Measurements from ENCODE around the gene CASP8AP2.
A peak's percentile ranks its signal among the peaks of the same experiment; 100 is the strongest.
"Not testable (repeated sequence)": the region's sequence is repeated elsewhere in the genome, so short reads cannot be mapped to it uniquely, and the experiment has no call there.

Gene CASP8AP2

DNA sequence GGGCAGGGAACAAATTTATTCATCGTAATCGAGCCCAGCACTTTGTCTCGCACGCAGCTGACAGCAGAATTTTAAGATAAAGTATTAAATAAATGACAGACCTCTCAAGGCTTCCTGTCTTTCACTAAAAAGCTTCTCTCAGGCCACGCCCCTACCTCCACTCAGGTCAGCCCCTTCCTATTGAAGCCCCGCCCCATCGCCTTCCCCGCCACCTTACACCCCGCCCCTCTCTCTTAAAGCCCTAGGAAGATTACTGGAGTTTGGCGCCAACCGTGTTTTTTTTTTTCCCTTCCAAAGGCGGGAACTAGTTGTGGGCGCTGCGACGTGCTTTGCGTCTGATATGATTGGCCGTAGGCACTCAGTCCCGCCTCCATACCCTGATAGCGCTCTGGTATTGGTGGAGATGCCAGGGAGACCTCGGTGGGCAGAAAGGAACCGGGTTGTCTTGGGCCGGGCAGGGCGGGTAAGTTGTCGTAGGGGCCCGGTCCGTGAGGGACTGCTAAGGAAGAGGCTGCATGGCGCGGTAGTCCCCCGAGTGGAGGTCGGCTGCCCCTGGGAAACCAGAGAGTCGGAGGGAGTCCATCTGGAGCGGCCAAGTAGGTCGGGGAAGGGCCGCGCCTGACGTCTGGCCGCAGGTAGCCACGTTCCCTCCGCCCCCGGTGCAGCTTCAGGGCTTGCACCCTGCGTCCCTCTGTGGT is at the start of gene CASP8AP2:
Gene CASP8AP2 (plus strand): TSS at position 409 of the 698 bp plus-strand sequence.
- peak; percentile 99 for DNase-seq

DNA sequence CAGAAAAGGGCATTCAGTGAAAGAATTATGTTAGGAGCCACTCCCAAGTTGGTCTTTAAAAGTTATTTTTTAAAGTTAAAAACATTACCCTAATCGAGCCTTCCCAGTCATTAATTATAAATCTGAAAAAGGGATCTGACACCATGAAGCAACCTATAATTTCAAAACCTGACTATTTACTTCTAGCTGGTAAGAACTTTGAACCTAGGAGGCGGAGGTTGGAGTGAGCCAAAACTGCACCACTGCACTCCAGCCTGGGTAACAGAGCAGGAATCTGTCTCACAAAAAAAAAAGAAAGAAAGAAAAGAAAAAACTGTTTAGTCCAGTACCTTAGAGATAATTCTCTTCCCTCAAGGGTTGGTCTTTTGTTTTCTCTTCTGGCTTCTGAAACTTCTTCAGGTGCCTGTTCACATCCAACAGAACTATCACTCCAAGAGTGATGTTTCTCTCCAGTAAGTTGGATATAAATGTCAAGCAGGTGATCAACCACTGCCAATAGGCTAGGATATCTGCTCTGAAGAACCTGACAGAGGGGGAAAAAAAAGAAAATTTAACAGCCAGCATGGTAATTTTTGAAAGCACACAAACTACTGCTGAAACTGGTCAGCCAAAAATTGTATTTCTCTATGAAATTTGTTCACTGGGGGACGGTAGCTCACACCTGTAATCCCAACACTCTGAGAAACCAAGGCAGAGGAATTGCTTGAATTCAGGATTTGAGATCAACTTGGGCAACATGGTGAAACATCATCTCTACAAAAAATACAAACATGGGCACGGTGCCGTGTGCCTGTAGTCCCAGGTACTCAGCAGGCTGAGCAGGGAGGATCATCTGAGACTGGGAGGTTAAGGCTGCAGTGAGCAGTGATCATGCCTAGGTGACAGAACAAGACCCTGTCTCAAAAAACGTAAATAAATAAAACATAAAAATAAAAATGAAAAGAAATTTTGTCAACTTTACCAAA is 48.3 kb upstream of the CASP8AP2 start:
- no peak for DNase-seq

DNA sequence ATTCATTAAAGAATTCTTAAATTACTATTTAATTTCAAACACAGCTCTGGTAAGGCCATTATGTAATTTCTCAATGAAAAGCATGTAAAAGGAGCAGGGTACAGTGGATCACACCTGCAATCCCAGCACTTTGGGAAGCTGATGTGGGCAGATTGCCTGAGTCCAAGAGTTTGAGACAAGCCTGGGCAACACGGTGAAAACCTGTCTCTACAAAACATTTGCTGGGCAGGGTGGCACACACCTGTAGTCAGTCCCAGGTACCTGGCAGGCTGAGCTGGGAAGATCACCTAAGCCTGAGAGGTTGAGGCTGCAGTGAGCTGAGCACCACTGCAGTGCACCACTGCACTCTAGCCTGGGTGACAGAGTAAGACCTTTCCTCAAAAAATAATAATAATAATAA is 47.5 kb upstream of the CASP8AP2 start:
- DNase-seq, result no peak

DNA sequence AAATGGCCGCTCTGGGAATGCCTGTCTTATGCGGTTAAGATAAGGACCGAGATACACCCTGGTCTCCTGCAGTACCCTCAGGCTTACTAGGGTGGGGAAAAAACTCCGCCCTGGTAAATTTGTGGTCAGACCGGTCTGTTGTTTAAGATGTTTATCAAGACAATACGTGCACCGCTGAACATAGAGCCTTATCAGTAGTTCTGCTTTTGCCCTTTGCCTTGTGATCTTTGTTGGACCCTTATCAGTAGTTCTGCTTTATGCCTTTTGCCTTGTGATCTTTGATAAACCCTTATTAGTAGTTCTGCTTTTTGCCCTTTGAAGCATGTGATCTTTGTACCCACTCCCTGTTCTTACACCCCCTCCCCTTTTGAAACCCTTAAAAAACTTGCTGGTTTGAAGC is 46.4 kb upstream of the CASP8AP2 start:
- DNase-seq, result not testable (repeated sequence)

DNA sequence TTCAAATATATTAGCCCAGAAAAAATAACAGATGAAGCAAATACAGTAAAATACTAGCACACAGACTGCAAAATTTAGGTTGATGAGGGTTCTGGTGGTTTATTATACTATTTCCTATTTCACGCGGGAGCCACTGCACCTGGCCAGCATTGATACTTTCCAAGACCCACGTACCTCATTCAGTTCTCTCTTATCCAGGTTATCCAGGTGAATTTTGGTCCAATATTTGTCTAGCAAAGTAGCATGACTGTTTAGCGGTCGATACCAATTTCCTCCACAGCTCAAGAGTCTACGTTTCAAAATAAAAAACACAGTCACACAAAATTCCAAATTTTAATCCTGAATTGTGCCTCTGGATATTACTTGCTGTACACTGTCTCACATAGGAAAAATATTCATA is 44.8 kb upstream of the CASP8AP2 start:
- no peak for DNase-seq

DNA sequence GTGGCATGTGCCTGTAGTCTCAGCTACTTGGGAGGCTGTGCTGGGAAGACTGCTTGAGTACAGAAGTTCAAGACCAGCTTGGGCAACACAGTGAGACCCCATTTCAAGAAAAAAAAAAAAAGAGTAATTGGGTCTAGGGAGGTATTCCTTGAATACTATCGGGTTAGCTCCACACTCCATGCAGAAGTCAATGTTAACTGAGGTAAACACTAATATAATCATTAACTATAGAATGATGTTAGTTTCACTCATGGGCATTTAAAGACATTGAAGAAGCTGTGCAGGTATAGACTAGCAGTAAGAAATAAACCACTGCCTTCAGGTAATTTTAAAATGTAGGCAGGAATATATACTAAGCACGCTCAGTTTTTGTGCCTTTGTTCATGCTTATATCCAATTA is 42.7 kb upstream of the CASP8AP2 start:
- DNase-seq, result no peak

DNA sequence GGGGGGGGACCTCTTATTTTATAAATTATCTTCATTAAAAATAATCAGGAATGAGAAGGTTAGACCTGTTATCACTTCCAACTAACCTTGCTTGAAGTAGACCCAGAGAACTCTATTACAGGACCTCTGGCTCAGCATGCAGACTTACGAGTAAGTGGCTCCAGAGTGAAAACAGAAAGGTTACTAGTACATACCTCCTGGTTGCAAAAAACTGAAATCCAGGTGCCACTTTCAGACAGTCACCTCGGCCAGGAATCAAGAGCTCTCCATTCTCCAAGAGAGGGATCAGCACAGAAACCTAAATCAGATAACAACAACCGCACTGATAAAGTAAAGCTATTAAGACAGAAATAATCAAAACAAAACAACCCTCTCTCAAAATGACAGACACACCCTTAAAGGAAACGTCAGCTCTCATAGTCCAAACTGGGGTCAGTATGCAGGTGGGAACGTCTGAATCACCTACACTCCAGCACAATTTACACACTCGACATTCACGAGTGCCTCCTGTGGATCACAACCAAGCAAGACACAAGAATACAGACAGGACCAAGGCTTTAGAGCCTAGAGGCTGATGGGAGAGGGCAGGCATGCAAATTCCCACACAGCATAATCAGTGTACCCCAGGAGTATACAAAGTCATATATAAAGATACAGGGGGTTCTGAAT is 41.9 kb upstream of the CASP8AP2 start:
- DNase-seq, result no peak

DNA sequence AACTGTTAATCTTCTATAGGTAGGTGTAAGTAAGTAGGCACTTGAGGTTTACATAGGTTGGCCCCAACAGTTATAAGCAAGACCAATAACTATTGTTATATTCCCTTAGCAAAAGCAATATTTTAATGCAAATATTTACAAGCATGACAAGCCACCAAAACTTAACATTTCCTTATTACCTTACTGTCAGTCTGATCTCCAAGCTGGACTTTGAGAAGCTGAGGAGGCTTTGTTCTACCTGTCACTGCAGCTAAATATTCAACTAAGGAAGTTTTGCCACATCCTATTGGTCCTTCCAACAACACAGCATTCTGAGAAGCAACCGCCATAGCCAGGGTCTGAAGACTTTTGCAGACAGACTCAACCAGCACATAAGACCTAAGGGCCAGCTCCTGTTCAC is 39.7 kb upstream of the CASP8AP2 start:
- DNase-seq, result no peak

DNA sequence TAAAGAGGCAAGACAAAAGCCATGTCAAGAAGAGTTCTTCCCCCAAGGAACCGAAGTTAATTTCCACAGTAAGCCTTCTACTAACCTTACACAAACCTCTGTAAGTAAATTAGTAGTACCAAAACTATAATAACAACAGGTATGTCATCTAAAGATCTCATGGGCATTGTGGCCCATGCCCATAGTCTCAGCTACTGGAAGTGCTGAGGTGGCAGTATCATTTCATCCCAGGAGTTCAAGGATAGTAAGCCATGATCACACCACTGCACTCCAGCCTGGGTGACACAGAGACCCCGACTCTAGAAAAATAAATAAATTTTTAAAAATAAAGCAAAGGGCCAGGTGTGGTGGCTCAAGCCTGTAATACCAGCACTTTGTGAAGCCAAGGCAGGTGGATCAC is 39.3 kb upstream of the CASP8AP2 start:
- DNase-seq, result no peak

DNA sequence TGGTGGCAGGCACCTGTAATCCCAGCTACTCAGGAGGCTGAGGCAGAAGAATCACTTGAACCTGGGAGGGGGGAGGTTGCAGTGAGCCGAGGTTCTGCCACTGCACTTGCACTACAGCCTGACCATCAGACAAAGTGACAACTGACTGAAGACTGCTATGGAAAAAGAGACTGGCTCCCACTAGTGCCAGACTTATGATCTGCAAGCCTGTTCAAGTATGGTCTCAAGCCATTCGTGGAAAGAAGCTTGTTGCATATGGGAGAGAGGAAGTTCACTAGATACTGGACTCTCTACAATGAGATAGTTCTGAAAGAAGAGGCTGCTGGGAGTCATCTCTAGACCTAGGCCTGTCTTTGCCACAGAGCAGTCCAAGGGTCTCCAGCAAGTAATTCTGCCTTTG is 36.8 kb upstream of the CASP8AP2 start:
- peak; percentile 2 to 20 for DNase-seq

DNA sequence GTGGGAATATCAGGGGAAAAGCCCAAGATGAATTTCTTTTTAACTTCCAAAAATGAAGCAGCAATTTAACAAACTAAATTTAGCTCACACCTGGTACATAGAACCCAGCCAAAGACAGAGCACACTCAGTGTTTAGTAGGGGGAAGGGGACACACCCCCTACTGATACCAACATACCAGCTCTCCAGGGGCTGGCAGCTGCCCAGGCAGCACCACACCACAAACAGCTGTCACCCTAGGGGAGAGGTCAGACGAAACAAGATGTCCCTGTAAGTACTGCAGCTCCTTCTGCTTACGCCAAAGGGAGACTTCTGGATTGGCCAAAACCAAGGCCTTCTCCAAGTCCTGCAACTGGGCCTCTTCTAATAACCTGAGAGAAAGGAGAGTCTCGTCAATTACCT is 36.1 kb upstream of the CASP8AP2 start:
- DNase-seq, result no peak

DNA sequence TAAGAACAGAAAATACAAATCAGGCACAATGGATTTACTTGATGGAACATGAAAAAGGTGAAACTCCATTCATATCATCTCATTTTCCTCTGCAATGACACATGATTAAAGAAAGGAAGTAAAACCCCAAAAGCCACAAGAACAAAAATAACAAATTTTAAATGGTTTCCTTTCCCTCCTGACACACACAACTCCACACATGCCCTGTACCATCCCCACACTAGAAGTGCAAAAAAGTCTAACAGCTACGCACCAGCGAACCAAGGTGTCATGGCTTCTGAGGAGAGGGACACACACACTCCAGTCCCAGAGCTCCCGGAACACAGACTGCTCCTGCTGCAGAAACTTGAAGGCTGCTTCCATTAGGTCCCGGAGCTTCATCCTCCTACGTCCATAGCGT is 35.4 kb upstream of the CASP8AP2 start:
- DNase-seq, result no peak

DNA sequence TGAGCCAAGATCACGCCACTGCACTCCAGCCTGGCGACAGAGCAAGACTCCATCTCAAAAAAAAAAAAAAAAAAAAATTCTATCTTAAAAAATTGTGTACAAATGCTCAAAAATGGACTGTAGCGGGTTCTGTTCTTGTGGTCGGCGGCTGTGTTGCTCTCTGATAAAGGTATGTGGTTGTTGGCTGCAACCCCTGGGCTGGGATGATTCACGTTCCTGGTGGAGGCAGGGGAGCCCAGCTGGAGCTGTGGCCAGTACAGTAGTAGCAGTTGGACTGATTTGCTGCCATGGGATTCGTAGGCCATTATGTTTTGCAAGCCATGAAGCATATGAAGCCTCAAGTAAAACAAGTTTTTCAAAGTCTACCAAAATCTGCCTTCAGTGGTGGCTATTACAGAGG is 32.4 kb upstream of the CASP8AP2 start:
- no peak for DNase-seq

DNA sequence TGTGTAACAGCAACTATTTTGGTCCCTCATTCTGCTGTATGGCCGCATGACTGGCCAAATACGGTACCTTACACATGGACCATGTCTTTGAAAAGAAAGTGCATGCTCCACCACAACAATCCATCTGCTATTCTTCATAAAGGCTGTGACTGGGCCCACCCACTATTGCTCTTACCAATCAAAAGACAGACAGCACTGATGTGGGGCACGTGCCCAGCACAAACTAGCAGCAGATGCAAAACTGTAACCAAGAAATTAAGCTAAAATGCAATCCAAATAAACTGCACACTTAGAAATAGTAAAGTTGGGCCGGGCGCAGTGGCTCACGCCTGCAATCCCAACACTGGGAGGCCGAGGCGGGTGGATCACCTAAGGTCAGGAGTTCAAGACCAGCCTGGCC is 30.6 kb upstream of the CASP8AP2 start:
- DNase-seq, result no peak

DNA sequence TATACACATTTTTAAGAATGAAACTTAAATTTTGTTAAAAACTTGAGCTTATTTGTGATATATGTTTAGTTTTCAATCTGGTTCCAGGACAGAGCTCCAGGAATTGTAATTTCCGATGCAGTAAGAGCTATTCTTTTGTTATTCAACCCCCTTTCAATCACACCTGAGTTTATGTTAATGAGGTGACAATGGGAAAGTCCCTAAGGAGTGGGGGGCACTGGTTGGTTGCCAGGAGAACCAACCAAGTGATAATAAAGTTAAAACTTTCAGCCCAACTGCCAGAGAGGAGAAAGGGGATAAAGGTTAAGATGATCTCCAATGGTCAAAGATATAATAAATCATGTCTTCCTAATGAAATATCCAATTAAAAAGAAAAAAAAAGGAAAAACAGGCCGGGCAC is 29.9 kb upstream of the CASP8AP2 start:
- no peak for DNase-seq

DNA sequence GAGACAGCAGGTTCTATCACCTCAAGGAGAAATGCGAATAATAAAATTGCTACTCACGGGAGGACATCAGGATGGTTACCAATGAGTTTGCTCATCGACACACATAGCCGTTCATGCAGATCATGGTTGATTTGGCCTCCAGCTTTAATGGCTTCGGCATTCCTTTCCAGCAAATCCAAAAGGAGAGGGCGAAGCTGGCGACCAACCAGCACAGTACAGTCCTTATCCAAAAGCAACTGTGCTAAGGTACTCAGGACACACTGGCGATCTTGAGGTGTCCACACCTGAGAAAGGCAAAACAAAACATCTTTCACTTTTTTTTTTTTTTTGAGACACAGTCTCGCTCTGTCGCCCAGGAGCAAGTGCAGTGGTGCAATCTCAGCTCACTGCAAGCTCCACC is 26.4 kb upstream of the CASP8AP2 start:
- no peak for DNase-seq

DNA sequence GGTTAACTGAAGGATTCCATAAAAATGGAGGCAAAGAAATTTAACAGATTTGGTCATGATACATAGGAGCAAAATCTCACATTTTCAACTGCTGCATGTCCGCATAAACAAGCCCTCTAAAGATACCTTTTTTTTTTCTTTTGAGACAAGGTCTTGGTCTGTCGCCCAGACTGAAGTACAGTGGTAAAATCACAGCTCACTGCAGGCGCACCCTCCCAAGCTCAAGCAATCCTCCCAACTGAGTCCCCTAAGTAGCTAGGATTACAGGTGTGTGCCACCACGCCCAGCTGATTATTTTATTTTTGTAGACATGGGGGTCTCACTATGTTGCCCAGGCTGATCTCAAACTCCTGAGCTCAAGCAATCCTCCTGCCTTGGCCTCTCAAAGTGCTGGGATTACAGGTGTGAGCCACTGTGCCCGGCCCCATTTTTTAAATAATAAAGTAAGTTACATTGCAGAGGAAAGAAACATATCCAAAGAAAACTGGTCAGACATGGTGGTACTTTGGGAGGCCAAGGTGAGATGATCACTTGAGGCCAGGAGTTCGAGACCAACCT is 23.8 kb upstream of the CASP8AP2 start:
- no peak for DNase-seq

DNA sequence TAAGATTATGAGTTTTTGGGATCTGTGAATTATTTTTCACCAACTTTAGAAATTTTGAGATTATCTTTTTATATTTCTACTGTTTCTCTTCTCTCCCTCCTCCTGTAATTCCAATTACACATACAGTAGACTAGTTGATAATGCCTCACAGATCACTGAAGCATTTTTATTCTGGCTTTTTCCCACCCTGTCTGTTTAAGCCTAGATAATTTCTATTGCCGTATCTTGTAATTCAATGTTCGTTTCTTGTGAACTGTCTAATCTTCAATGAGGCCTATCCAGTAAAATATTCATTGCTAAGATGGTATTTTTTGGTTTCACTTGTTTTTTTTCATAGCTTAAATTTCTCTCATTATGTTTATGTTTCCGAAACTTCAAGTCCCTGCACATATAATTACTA is 22.1 kb upstream of the CASP8AP2 start:
- no peak for DNase-seq

DNA sequence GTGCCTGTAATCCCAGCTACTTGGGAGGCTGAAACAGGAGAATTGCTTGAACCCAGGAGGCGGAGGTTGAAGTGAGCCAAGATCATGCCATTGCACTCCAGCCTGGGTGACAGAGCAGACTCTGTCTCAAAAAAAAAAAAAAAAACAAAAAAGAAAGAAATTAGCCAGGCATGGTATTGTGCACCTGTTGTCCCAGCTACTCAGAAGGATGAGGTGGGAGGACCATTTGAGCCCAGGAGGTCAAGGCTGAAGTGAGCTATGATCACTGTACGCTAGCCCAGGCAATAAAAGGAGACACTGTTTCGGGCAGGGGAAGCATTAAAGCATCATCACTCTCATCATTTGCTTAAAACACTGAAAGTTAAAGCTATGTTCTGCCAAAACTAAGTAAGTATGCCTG is 16.3 kb upstream of the CASP8AP2 start:
- DNase-seq, result not testable (repeated sequence)

DNA sequence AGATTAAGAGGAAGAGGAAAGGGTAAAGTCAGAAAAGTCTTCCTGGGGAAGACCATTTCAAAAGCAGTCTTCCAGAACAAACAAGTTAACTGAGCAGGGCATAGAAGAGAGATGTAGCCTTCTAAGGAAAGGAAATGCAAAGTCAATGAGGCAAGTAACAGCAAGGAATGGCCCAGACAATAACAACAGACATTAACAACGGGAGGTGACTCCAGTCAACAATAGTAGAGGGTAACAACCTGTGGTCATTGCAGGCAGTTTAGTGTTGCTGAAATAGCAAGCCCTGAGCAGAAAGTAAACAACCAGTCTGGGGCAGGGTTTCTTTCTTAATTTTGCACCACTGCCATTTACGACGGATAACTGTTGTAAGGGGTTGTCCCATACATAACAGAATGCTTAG is 12.2 kb upstream of the CASP8AP2 start:
- DNase-seq, result no peak

DNA sequence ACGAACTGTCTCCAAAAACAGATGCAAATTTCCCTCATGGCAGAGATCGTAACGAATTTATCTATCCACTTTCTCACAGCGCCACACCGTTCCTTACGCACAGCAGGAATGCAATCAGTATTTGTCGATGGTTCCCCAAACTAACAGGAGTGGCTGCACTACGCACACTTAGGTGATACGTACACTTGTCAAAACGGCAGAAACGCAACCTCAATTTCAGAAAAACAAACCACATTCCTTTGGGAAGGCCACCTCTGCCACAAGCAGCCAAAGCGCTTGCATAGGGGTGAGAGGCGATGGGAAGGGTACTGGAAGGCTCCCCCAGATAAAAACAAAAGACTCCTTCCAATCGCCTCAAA is 10.7 kb upstream of the CASP8AP2 start:
- DNase-seq, result no peak

DNA sequence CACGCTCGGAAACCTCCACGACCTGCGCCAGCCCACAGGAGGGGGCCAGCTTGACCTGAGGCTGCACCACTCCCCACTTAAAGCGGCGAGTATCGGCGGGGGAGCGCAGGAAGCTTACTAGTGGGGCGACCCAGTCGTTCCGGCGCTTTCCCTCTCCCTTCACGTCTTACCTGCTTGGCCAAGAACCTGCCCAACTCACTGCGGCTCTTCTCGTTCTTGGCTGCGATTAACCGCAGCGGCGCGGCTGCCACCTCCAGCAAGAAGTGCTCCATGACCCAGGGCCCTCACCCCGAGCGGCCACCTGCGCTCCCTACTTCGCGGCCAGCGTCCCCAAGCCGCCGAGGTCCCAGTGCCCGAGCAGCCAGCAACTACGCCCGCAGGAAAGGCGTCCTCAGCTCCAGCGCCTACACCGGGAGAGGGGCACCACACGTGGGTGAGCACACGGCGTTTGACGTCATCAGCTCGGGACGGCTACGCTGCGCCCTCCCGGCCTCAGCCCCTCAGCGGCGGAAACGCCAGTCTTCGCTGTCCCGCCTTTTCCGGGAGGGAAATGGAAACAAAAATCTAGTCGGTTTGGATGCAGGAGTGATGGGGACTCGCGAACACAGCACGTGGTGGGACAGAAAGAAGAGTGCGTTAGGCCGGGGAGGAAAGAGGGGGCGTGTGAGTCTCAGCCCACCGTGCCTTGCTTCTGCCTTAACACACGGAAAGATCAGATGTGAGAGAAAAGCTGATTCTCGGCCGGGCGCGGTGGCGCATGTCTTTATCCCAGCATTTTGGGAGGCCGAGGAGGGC is 10.1 kb upstream of the CASP8AP2 start, which contains the start of gene MDN1:
Gene MDN1 (minus strand): TSS at position 459 of the 795 bp plus-strand sequence. CDS start 187 bp downstream, at position 272.
- DNase-seq, result peak; percentile 93 to 97
